K562 (cell line): ENCODE results near the gene SDHAF1. TPM values are rescaled to one million over a fixed set of nuclear protein-coding genes. Genes with fewer than 3 reads are reported as not detected.

Source experiments
- ATAC-seq: fragments of 200-7000 bp; cut with Tn5 transposase; 3 replicates; pipeline ENCODE4 v1.9.1; 2020; ENCODE audit warnings: moderate library complexity
- BruUV-seq: library from RNA; stranded (reverse); fragments of 400-500 nt; replicated peaks from 2 replicates; lab custom pipeline; 2021; lab: Mats Ljungman, UMichigan
- CTCF ChIA-PET: fragments of 300-600 bp; formaldehyde crosslinking; extraction: SDS; loops from one replicate; lab custom pipeline; 2021; ENCODE audit warnings: low intra/inter-chr PET ratio; lab: Yijun Ruan, JAX
- POLR2A ChIA-PET: fragments of 300-600, 350-650 bp; sonication (Branson Sonifier 250); formaldehyde crosslinking; extraction: SDS; loops from one replicate; lab custom pipeline; 2021; ENCODE audit warnings: antibody characterized with exemption, inconsistent platforms; lab: Yijun Ruan, JAX
- DNase-seq, 4 experiments: peaks; one replicate each; pipeline versions ENCODE4 v3.0.0 to v3.0.0-alpha.2; 2011 to 2018; ENCODE audit warnings: low spot score in 3 of 4, mixed read lengths in 3 of 4; ENCODE audit errors: extremely low read depth in 1 of 4
- FAIRE-seq: peaks from 2 replicates; lab custom pipeline; 2011; peaks lifted over from hg19 to GRCh38; lab: Jason Lieb, UNC
- H2AFZ ChIP-seq: 2 replicates; pipeline ENCODE4 v1.6.0; 2011; ENCODE audit warnings: low read depth, low read length, control low read depth, inconsistent platforms
- H3K27ac ChIP-seq: fragments of 200-600 bp; 3 replicates; pipeline ENCODE4 v1.8.0; 2011; ENCODE audit warnings: low read depth, mild to moderate bottlenecking, control low read depth, inconsistent platforms, low read length, moderate library complexity, mixed read lengths; ENCODE audit errors: extremely low read depth
- H3K27me3 ChIP-seq, 2 experiments: fragments of 300-600 bp in 1 of 2; 2 replicates in 1 of 2; 3 replicates in 1 of 2; pipeline versions ENCODE4 v1.6.0 to v1.8.0; 2011; ENCODE audit warnings: inconsistent platforms in 2 of 2, low read length in 2 of 2, mild to moderate bottlenecking in 1 of 2, mixed read lengths in 1 of 2, moderate library complexity in 1 of 2; ENCODE audit not compliant: control insufficient read depth in 2 of 2, insufficient read depth in 2 of 2
- H3K36me3 ChIP-seq: fragments of 300-600 bp; 3 replicates; pipeline ENCODE4 v1.8.0; 2011; ENCODE audit warnings: mild to moderate bottlenecking, low read length, inconsistent platforms; ENCODE audit not compliant: control insufficient read depth, insufficient read depth
- H3K4me1 ChIP-seq, 2 experiments: fragments of 200-600 bp in 1 of 2; replicated peaks in 1 of 2; 2 replicates in 1 of 2; 3 replicates in 1 of 2; pipeline versions ENCODE4 v1.5.1 to v1.8.0; 2011; ENCODE audit warnings: inconsistent platforms in 2 of 2, low read length in 2 of 2, mild to moderate bottlenecking in 1 of 2, mixed read lengths in 1 of 2, moderate library complexity in 1 of 2; ENCODE audit not compliant: control insufficient read depth in 2 of 2, insufficient read depth in 2 of 2
- H3K4me2 ChIP-seq: 2 replicates; pipeline ENCODE4 v1.6.1; 2011; ENCODE audit warnings: low read length, control low read depth, inconsistent platforms, mixed read lengths; ENCODE audit not compliant: insufficient read depth
- H3K4me3 ChIP-seq: fragments of 200-600 bp; sonication (generic), shearing (Covaris generic); 2 replicates; pipeline ENCODE4 v1.5.1; 2016; ENCODE audit warnings: control low read depth, inconsistent platforms
- H3K79me2 ChIP-seq: fragments of 200-600 bp; 3 replicates; pipeline ENCODE4 v1.8.0; 2011; ENCODE audit warnings: low read length, inconsistent platforms; ENCODE audit not compliant: control insufficient read depth, insufficient read depth
- H3K9ac ChIP-seq, 2 experiments: 2 replicates each; pipeline versions ENCODE4 v1.6.0 to v1.6.1; 2011; ENCODE audit warnings: low read depth in 2 of 2, low read length in 2 of 2, control low read depth in 1 of 2, inconsistent platforms in 1 of 2, mild to moderate bottlenecking in 1 of 2, mixed read lengths in 1 of 2; ENCODE audit not compliant: insufficient read depth in 1 of 2
- H3K9me1 ChIP-seq: one replicate; pipeline ENCODE4 v1.6.0; 2011; ENCODE audit warnings: inconsistent platforms, mild to moderate bottlenecking, low read length, moderate library complexity; ENCODE audit not compliant: control insufficient read depth, insufficient read depth
- H3K9me3 ChIP-seq: replicated peaks from 2 replicates; pipeline ENCODE4 v1.5.1; 2011; ENCODE audit warnings: low read depth, low read length, inconsistent platforms; ENCODE audit not compliant: control insufficient read depth, insufficient read depth
- H4K20me1 ChIP-seq: replicated peaks from 2 replicates; pipeline ENCODE4 v1.6.1; 2011; ENCODE audit warnings: low read length, inconsistent platforms, mixed read lengths; ENCODE audit not compliant: control insufficient read depth, insufficient read depth
- ARID2 ChIP-seq: fragments of 450-650 bp; IDR thresholded peaks from 2 replicates; pipeline ENCODE4 v1.6.1; 2017; ENCODE audit warnings: antibody characterized with exemption, mild to moderate bottlenecking
- CBX2 ChIP-seq: fragments of 200-600 bp; sonication (generic); IDR thresholded peaks from one replicate; pipeline ENCODE4 v1.6.1; 2012; ENCODE audit warnings: mild to moderate bottlenecking, low read length, inconsistent platforms; ENCODE audit not compliant: insufficient read depth, poor library complexity, severe bottlenecking
- CREBBP ChIP-seq: IDR thresholded peaks from one replicate; pipeline ENCODE4 v1.6.1; 2012; ENCODE audit warnings: low read depth, mild to moderate bottlenecking, control low read depth, inconsistent platforms, low read length
- GTF3C2 ChIP-seq: IDR thresholded peaks from 3 replicates; pipeline ENCODE4 v1.6.1; 2011; ENCODE audit warnings: borderline replicate concordance, mild to moderate bottlenecking, moderate library complexity; ENCODE audit not compliant: insufficient read length; ENCODE audit errors: extremely low read depth
- HBP1 ChIP-seq: fragments of 450-650 bp; formaldehyde crosslinking; IDR thresholded peaks from 2 replicates; pipeline ENCODE4 v1.4.0; 2022; ENCODE audit warnings: missing genetic modification characterization
- NCOA6 ChIP-seq: fragments of 450-650 bp; IDR thresholded peaks from 2 replicates; pipeline ENCODE4 v1.6.1; 2017; ENCODE audit warnings: mild to moderate bottlenecking
- NFE2 ChIP-seq: IDR thresholded peaks from 2 replicates; pipeline ENCODE4 v1.6.1; 2014; ENCODE audit warnings: antibody characterized with exemption, low read depth
- NUFIP1 ChIP-seq: fragments of 450-650 bp; IDR thresholded peaks from 2 replicates; pipeline ENCODE4 v1.6.1; 2018; ENCODE audit not compliant: partially characterized antibody
- PPARD ChIP-seq: fragments of 250-450 bp; sonication (Bioruptor Pico); IDR thresholded peaks from 2 replicates; pipeline ENCODE4 v1.8.0; 2022; ENCODE audit warnings: inconsistent platforms, mild to moderate bottlenecking, moderate library complexity
- RBM39 ChIP-seq: fragments of 200-400 bp; formaldehyde crosslinking; optimal IDR thresholded peaks from 2 replicates; pipeline ENCODE3; 2018; ENCODE audit warnings: low read depth, low read length
- STAT5B ChIP-seq: fragments of 250-450 bp; sonication (Bioruptor Pico); IDR thresholded peaks from 2 replicates; pipeline ENCODE4 v1.8.0; 2021; ENCODE audit warnings: mild to moderate bottlenecking, inconsistent platforms
- ZNF41 ChIP-seq: fragments of 250-450 bp; sonication (Bioruptor Pico); conservative IDR thresholded peaks from 2 replicates; pipeline ENCODE4 v1.4.0; 2020; ENCODE audit warnings: mild to moderate bottlenecking
- ZNF785 ChIP-seq: fragments of 250-450 bp; sonication (Bioruptor Pico); IDR thresholded peaks from 2 replicates; pipeline ENCODE4 v1.4.0; 2020; ENCODE audit warnings: mild to moderate bottlenecking
- ZNF830 ChIP-seq: fragments of 250-450 bp; sonication (Bioruptor Pico); IDR thresholded peaks from 2 replicates; pipeline ENCODE4 v1.5.0; 2021; ENCODE audit warnings: mild to moderate bottlenecking
- WGBS: fragments of 100-300 bp; shearing (Covaris generic); methylation state at CpG from one replicate; pipeline ENCODE4 v1.1.6; 2016; ENCODE audit warnings: low coverage, mixed read lengths; ENCODE audit not compliant: insufficient coverage; ENCODE audit errors: missing lambda C conversion rate; 5-methylcytosine and 5-hydroxymethylcytosine counted together
- in situ Hi-C: fragments of 300-500 bp; cut with MboI; formaldehyde crosslinking; loops from 4 replicates; pipeline ENCODE4 v1.15.0; 2018; ENCODE audit warnings: inconsistent platforms, mixed read lengths
- intact Hi-C: fragments of 100-400 bp; cut with micrococcal nuclease; formaldehyde crosslinking; loops from 2 replicates; pipeline ENCODE4 v1.14.2; 2022
- polyA plus RNA-seq, 8 experiments: library from polyadenylated mRNA; depleted of rRNA in 4 of 8; stranded (reverse) in 5 of 8; unstranded in 3 of 8; fragments of >200 nt; fragmentation: Nextera tagmentation in 2 of 8; fragmentation: Illumina TruSeq in 1 of 8; extraction: Ambion mirVana in 2 of 8; extraction: Trizol in 1 of 8; gene quantifications; 2 replicates each; pipeline versions ENCODE4 v1.2.1 to v1.2.3, GENCODE V29; 2011 to 2014; ENCODE audit warnings: inconsistent platforms in 1 of 8, missing spikeins in 1 of 8
- total RNA-seq, 7 experiments: library from RNA; depleted of rRNA in 6 of 7; stranded (reverse); fragments of >200 nt in 6 of 7; fragmentation: Illumina TruSeq in 2 of 7; extraction: Trizol in 2 of 7; gene quantifications; 2 replicates each; pipeline versions ENCODE4 v1.2.1 to v1.2.3, GENCODE V29; 2011 to 2021; ENCODE audit warnings: low replicate concordance in 1 of 7

SDHAF1 gene
- total and polyA plus RNA-seq, 9 of the 15 experiments (the other 6 are each of a cell fraction or from before 2014, with no cell fraction given), result 0.42 to 55.7 (median 18.8) TPM

GRCh38 chr19:35996777-35997176 lies 1.8 kb downstream of the SDHAF1 start:
- peaks cover 25% of the 10 kb centered on the region; the same call in 2 of the 3 replicates for H3K36me3 ChIP-seq
- H3K9ac ChIP-seq, result peak overlapping the region in 1 of 2 experiments; percentile 91; a peak in 1 of 4 replicates
- H3K9me3 ChIP-seq, result no peaks in the 10 kb centered on the region
- H3K9me1 ChIP-seq, result peaks cover 3% of the 10 kb centered on the region
- WGBS, result 79% methylated on average over 8 of the region's 8 CpGs
- ATAC-seq (no peak), DNase-seq (no peak), FAIRE-seq (no peak)
- H3K27me3 ChIP-seq, result no peaks in the 10 kb centered on the region
- no peak overlapping the region for H3K27ac ChIP-seq
- ChIA-PET CTCF (no interaction called here), POLR2A (no interaction called here)
- H4K20me1 ChIP-seq, result peaks cover 4% of the 10 kb centered on the region; the same call in 1 of the 2 replicates
- peaks cover 9 to 29% of the 10 kb centered on the region in 2 experiments; a peak in 4 of 5 replicates for H3K4me1 ChIP-seq
- H3K4me2 ChIP-seq, result peak overlapping the region; percentile 83; the same call in 1 of the 2 replicates
- H3K79me2 ChIP-seq, result peaks cover 28% of the 10 kb centered on the region
- in situ Hi-C loops (no loop called here), intact Hi-C loops (loop anchor here (5.0 to 10.0 kb wide), 2 partner anchors 56 to 118 kb away; partner anchors contain the start of genes OVOL3, POLR2I, TBCB and THAP8)
- TF ChIP-seq CREBBP, result no peak
- no peak for TF ChIP-seq ARID2
- TF ChIP-seq STAT5B (CRISPR knock-in tag), result no peak
- no peak for TF ChIP-seq ZNF830 (CRISPR knock-in tag)
- TF ChIP-seq ZNF785, result no peak
- no peak for TF ChIP-seq NFE2
- no peak for TF ChIP-seq ZNF41 (CRISPR knock-in tag)
- TF ChIP-seq HBP1 (CRISPR knock-in tag), result no peak
- TF ChIP-seq GTF3C2, result no peak
- no peak for TF ChIP-seq NCOA6
- no peak for TF ChIP-seq RBM39
- TF ChIP-seq NUFIP1, result no peak
- TF ChIP-seq PPARD (CRISPR knock-in tag), result no peak
- TF ChIP-seq CBX2, result no peak
- H2AFZ ChIP-seq, result no peak overlapping the region
- BruUV-seq, result no TSS peak
- H3K4me3 ChIP-seq, result no peak overlapping the region
